Measurements from ENCODE around the gene TPCN1.

Gene TPCN1

DNA sequence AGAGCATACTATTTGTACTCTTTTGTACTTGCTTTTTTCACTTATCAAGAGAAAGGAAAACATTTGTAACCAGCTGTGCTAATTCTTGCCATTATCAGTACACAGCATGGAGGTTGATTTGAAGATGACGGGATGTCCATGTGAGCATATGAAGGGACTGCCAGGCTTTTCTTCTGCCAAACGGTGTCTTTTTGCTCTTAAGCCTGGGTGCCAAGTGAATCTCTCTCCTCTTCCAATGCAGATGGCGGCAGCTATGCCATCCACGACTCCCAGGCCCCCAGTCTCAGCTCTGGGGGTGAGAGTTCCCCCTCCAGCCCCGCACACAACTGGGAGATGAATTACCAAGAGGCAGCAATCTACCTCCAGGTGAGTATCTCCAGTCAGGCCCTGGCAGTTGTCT is 38.9 kb downstream of the TPCN1 start:
- no peak overlapping the region for H3K9ac ChIP-seq (ENCODE audit: low read length)
- no peaks in the 10 kb centered on the region for H3K9me3 ChIP-seq (ENCODE audit: low read length)
- H3K27me3 ChIP-seq (ENCODE audit: control insufficient read depth in 1 of 2, insufficient read depth in 2 of 2, low read length in 2 of 2), result no peaks in the 10 kb centered on the region
- peaks cover 6% of the 10 kb centered on the region for H3K36me3 ChIP-seq (ENCODE audit: insufficient read depth, low read length)
- H3K4me3 ChIP-seq (ENCODE audit: low read depth in 1 of 2, low read length in 2 of 2), result no peak overlapping the region
- no peak overlapping the region for H3K27ac ChIP-seq (ENCODE audit: low read depth, low read length)
- H3K4me1 ChIP-seq (ENCODE audit: insufficient read depth, low read length), result peaks cover 18% of the 10 kb centered on the region

DNA sequence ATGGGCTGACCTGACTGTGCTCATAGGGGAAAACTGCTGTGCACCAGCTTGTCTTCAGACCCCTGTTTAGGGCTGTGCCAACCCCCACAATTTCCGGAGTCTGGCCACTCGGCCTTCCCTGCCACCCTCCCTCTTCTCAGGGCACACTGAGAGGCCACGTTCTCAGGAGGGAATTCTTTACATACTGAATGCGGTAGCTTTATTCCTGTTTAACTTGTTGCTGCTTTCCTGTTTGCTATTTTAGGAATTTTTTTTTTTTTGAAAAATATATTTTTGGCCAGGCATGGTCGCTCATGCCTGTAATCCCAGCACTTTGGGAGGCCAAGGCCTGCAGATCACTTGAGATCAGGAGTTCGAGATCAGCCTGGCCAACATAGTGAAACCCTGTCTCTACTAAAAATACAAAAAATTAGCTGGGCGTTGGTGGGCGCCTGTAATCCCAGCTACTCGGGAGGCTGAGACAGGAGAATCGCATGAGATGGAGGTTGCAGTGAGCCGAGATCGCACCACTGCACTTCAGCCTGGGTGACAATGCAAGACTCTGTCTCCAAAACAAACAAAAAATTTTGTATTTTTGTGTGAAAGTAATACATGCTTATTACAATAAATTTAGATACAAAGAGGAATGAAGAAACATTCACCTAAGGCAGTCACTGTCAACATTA is 39.5 kb downstream of the TPCN1 start:
- Histone ChIP-seq H3K9ac (ENCODE audit: low read length) (no peak overlapping the region), H3K4me1 (ENCODE audit: insufficient read depth, low read length) (peaks cover 18% of the 10 kb centered on the region), H3K9me3 (ENCODE audit: low read length) (no peaks in the 10 kb centered on the region)

DNA sequence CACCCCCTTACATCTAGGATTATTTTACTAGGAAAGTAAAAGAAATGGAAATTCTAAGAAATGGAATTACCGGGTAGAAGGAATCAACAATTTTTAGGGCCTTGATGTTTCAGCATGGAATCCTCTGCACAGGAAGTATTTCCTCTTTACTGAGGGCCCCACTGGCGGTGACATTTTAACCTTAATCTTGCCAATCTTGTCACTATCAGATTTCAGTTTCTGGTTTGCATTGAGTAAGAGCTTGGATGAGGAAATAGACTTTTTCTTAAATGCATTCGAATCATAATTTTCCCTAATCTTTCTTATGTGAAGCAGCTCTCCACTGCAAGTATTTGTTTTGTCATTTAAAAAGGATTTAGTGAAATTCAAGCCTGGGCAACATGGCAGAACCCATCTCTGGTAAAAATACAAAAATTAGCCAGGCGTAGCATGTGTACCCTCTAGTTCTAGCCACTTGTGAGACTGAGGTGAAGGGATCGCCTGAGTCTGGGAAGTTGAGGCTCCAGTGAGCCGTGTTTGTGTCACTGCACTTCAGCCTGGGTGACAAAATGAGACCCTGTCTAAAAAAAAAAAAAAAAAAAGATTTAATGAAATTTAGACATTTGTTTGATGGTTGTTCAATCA is 40.7 kb downstream of the TPCN1 start:
- Histone ChIP-seq H3K4me1 (ENCODE audit: insufficient read depth, low read length) (peaks cover 18% of the 10 kb centered on the region), H3K9me3 (ENCODE audit: low read length) (no peaks in the 10 kb centered on the region), H3K27ac (ENCODE audit: low read depth, low read length) (no peak overlapping the region), H3K36me3 (ENCODE audit: insufficient read depth, low read length) (peaks cover 14% of the 10 kb centered on the region), H3K27me3 (ENCODE audit: control insufficient read depth in 1 of 2, insufficient read depth in 2 of 2, low read length in 2 of 2) (no peaks in the 10 kb centered on the region), H3K9ac (ENCODE audit: low read length) (no peak overlapping the region), H3K4me3 (ENCODE audit: low read depth in 1 of 2, low read length in 2 of 2) (no peak overlapping the region)

More for the DNA sequence above, 39.5 kb downstream of the TPCN1 start:
- Histone ChIP-seq H3K36me3 (ENCODE audit: insufficient read depth, low read length) (peaks cover 6% of the 10 kb centered on the region), H3K4me3 (ENCODE audit: low read depth in 1 of 2, low read length in 2 of 2) (no peak overlapping the region), H3K27me3 (ENCODE audit: control insufficient read depth in 1 of 2, insufficient read depth in 2 of 2, low read length in 2 of 2) (no peaks in the 10 kb centered on the region), H3K27ac (ENCODE audit: low read depth, low read length) (no peak overlapping the region)

DNA sequence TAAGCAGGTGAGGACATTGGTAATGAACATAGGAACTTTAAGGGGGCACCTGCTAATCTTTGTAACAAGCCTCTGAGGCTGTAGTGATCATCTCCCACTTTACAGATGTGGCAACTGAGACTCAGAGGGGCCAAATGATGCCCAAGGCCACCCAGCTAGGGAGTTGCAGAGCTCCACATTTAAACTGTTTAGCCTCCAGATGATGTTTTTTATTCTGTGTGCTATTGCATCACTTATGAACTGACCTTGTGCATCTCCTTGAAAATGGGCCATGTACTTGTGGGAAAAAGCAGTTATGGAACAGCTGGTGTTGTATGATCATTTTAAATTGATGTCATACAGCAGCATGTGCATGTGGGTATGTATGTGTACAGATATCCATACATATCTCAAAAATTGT is 41.4 kb downstream of the TPCN1 start:
- Histone ChIP-seq H3K27ac (ENCODE audit: low read depth, low read length) (no peak overlapping the region), H3K4me1 (ENCODE audit: insufficient read depth, low read length) (peaks cover 18% of the 10 kb centered on the region), H3K9ac (ENCODE audit: low read length) (no peak overlapping the region)

DNA sequence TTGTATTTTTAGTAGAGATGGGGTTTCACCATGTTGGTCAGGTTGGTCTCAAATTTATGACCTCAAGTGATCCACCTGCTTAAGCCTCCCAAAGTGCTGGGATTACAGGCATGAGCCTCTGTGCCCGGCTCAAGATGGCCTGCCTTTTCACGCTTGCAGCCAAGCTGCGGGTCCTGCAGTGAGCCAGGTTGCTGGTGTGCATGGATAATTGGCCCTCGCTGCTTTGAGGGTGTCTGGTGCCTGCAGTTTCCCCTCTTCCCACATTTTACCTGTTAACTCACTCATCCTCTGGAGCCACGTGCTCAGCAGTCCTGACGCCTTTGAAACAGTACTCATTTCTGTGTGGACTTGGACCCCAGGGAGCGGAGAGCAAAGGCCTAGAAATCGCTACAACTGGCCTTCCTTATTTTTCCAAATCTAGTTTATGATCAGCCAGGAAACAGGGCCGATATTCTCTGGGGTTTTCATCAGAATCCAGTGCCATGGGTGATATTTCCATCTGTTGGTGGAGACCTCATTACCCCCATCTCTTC is 42.2 kb downstream of the TPCN1 start:
- peaks cover 16% of the 10 kb centered on the region for H3K4me1 ChIP-seq (ENCODE audit: insufficient read depth, low read length)
- H3K36me3 ChIP-seq (ENCODE audit: insufficient read depth, low read length), result peaks cover 30% of the 10 kb centered on the region
- H3K9ac ChIP-seq (ENCODE audit: low read length), result no peak overlapping the region
- no peaks in the 10 kb centered on the region for H3K27me3 ChIP-seq (ENCODE audit: control insufficient read depth in 1 of 2, insufficient read depth in 2 of 2, low read length in 2 of 2)
- H3K9me3 ChIP-seq (ENCODE audit: low read length), result no peaks in the 10 kb centered on the region
- no peak overlapping the region for H3K4me3 ChIP-seq (ENCODE audit: low read depth in 1 of 2, low read length in 2 of 2)
- no peak overlapping the region for H3K27ac ChIP-seq (ENCODE audit: low read depth, low read length)

More for the DNA sequence above, 41.4 kb downstream of the TPCN1 start:
- Histone ChIP-seq H3K36me3 (ENCODE audit: insufficient read depth, low read length) (peaks cover 22% of the 10 kb centered on the region), H3K9me3 (ENCODE audit: low read length) (no peaks in the 10 kb centered on the region), H3K4me3 (ENCODE audit: low read depth in 1 of 2, low read length in 2 of 2) (no peak overlapping the region), H3K27me3 (ENCODE audit: control insufficient read depth in 1 of 2, insufficient read depth in 2 of 2, low read length in 2 of 2) (no peaks in the 10 kb centered on the region)

DNA sequence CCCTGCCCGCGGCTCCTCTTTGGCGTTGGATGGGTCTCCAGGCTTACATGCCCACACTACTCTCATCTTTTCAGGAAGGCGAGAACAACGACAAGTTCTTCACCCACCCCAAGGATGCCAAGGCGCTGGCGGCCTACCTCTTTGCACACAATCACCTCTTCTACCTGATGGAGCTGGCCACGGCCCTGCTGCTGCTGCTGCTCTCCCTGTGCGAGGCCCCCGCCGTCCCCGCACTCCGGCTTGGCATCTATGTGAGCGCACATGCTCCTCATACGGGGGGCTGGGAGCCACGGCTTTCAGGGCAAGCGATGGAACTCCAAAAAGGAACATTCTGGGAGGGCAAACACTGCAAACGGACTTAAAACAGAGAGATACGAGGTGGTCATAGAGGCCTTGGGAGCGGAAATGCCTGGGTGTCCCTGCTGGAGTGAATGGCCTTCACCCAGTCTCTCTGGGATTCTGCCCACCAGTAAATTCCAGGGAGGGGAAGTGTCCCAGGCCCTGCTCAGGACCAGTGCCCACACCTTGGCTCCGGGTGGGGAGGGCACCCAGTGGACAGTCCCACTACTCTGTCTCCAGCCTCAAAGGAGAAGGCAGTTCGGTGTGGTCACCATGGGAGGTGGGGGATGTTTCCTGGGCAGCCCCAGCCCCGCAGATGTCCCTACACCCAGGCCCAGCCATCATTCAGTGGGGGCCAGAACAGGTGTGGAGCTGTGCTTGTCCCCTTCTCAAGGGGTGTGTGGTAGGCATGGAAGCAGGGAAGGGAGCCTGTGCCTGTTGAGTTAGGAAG is 45.0 kb downstream of the TPCN1 start:
- H3K36me3 ChIP-seq (ENCODE audit: insufficient read depth, low read length), result peaks cover 41% of the 10 kb centered on the region
- H3K9ac ChIP-seq (ENCODE audit: low read length), result no peak overlapping the region
- H3K27me3 ChIP-seq (ENCODE audit: control insufficient read depth in 1 of 2, insufficient read depth in 2 of 2, low read length in 2 of 2), result no peaks in the 10 kb centered on the region
- H3K4me1 ChIP-seq (ENCODE audit: insufficient read depth, low read length), result peaks cover 6% of the 10 kb centered on the region
- no peak overlapping the region for H3K4me3 ChIP-seq (ENCODE audit: low read depth in 1 of 2, low read length in 2 of 2)
- no peaks in the 10 kb centered on the region for H3K9me3 ChIP-seq (ENCODE audit: low read length)
- H3K27ac ChIP-seq (ENCODE audit: low read depth, low read length), result no peak overlapping the region

DNA sequence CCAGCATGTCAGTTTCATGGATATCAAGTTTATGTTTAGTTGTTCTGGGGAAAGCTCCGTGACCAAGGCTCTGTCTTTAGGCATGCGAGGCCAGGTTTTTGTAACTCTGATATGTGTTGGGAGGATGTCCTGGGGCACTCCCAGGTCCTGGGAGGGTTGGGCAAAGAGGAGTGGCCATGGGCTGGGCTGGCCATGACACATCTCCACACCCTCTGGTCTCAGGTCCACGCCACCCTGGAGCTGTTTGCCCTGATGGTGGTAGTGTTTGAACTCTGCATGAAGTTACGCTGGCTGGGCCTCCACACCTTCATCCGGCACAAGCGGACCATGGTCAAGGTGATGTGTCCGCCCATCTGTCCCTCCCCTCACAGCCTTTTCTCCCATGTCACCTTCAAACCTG is 46.4 kb downstream of the TPCN1 start:
- Histone ChIP-seq H3K4me3 (ENCODE audit: low read depth in 1 of 2, low read length in 2 of 2) (no peak overlapping the region), H3K27me3 (ENCODE audit: control insufficient read depth in 1 of 2, insufficient read depth in 2 of 2, low read length in 2 of 2) (no peaks in the 10 kb centered on the region), H3K27ac (ENCODE audit: low read depth, low read length) (no peak overlapping the region), H3K9me3 (ENCODE audit: low read length) (no peaks in the 10 kb centered on the region), H3K36me3 (ENCODE audit: insufficient read depth, low read length) (peaks cover 42% of the 10 kb centered on the region), H3K4me1 (ENCODE audit: insufficient read depth, low read length) (peaks cover 11% of the 10 kb centered on the region), H3K9ac (ENCODE audit: low read length) (no peak overlapping the region)

DNA sequence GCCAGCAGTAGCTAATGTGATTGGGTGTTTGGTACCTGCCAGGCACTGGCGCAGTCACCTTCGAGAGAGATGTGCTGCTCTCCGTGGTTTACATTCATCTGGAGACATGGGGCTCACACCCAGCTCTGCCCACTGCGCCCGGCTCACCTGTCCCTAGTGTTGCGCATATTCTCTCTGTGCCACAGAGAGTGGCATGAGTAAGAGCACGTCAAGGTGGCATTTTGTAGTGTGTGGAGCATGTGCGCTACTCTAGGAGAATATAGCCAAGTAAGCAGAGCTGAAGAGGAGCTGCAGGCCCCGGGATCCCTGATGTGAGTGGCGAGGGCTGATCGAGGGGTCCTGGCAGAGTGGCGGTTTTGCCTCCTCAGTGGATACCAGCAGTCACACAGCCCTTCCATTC is 46.9 kb downstream of the TPCN1 start:
- Histone ChIP-seq H3K9me3 (ENCODE audit: low read length) (no peaks in the 10 kb centered on the region), H3K4me3 (ENCODE audit: low read depth in 1 of 2, low read length in 2 of 2) (no peak overlapping the region), H3K36me3 (ENCODE audit: insufficient read depth, low read length) (peaks cover 46% of the 10 kb centered on the region), H3K4me1 (ENCODE audit: insufficient read depth, low read length) (peaks cover 15% of the 10 kb centered on the region), H3K9ac (ENCODE audit: low read length) (no peak overlapping the region), H3K27ac (ENCODE audit: low read depth, low read length) (no peak overlapping the region), H3K27me3 (ENCODE audit: control insufficient read depth in 1 of 2, insufficient read depth in 2 of 2, low read length in 2 of 2) (no peaks in the 10 kb centered on the region)

DNA sequence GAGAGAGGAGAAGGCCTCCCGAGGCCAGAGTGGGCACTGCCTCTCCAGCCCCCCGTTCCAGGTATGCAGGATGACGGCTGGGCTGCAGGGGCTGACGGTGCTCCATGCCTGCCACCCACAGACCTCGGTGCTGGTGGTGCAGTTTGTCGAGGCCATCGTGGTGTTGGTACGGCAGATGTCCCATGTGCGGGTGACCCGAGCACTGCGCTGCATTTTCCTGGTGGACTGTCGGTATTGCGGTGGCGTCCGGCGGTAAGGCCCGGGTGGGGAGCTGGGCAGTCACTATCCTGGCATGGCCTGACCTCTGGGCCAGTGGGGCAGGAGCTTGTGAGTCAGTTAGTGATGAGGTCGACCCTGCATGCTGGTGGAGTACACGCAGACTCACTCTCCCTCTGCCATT is 47.4 kb downstream of the TPCN1 start:
- peaks cover 15% of the 10 kb centered on the region for H3K4me1 ChIP-seq (ENCODE audit: insufficient read depth, low read length)
- peaks cover 44% of the 10 kb centered on the region for H3K36me3 ChIP-seq (ENCODE audit: insufficient read depth, low read length)
- H3K27ac ChIP-seq (ENCODE audit: low read depth, low read length), result no peak overlapping the region
- H3K9me3 ChIP-seq (ENCODE audit: low read length), result no peaks in the 10 kb centered on the region
- no peaks in the 10 kb centered on the region for H3K27me3 ChIP-seq (ENCODE audit: control insufficient read depth in 1 of 2, insufficient read depth in 2 of 2, low read length in 2 of 2)
- H3K9ac ChIP-seq (ENCODE audit: low read length), result no peak overlapping the region
- H3K4me3 ChIP-seq (ENCODE audit: low read depth in 1 of 2, low read length in 2 of 2), result no peak overlapping the region

DNA sequence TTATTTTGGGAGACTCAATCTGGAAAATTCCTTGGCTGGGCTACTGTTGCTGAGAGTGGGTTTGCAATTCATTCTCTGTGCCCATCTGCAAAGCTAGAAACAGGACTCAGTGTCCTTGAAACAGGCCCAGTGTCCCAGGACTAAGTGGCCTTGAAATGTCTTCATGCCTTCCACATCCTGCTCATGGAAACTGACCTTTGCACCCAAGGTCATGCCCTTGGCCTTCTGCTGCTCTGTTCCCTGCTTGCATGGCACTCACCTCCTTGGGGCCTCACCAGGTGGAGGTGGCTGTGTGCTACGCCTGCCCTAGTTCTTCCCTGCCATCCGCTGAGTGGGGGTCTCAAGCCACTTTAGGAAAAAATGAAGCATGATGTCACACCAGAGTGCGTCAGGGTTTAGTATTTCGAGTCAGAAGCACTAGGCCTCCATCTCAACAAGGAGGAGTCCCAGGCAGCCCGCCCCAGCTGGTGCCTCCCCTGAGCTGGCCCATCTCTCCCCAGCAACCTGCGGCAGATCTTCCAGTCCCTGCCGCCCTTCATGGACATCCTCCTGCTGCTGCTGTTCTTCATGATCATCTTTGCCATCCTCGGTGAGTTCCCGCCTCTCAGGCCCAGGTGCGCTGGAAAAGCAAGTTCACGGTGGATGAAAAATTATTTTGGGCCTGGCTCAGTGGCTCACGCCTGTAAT is 48.1 kb downstream of the TPCN1 start:
- no peak overlapping the region for H3K27ac ChIP-seq (ENCODE audit: low read depth, low read length)
- peaks cover 48% of the 10 kb centered on the region for H3K36me3 ChIP-seq (ENCODE audit: insufficient read depth, low read length)
- no peak overlapping the region for H3K4me3 ChIP-seq (ENCODE audit: low read depth in 1 of 2, low read length in 2 of 2)
- peaks cover 15% of the 10 kb centered on the region for H3K4me1 ChIP-seq (ENCODE audit: insufficient read depth, low read length)
- H3K27me3 ChIP-seq (ENCODE audit: control insufficient read depth in 1 of 2, insufficient read depth in 2 of 2, low read length in 2 of 2), result no peaks in the 10 kb centered on the region
- no peaks in the 10 kb centered on the region for H3K9me3 ChIP-seq (ENCODE audit: low read length)
- H3K9ac ChIP-seq (ENCODE audit: low read length), result no peak overlapping the region

DNA sequence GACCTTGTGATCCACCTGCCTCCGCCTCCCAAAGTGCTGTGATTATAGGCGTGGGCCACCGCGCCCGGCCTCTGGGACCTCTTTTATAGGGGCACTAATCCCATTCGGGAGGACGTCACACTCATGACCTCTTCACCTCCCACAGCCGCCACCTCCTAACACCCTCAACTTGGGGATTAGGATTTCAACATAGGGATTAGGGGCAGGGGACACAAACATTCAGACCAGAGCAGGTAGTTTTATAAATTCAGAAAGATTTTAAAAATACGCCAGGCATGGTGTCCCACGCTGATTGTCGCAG is 49.4 kb downstream of the TPCN1 start:
- Histone ChIP-seq H3K9ac (ENCODE audit: low read length) (no peak overlapping the region), H3K9me3 (ENCODE audit: low read length) (no peaks in the 10 kb centered on the region), H3K27ac (ENCODE audit: low read depth, low read length) (no peak overlapping the region), H3K4me3 (ENCODE audit: low read depth in 1 of 2, low read length in 2 of 2) (no peak overlapping the region), H3K27me3 (ENCODE audit: control insufficient read depth in 1 of 2, insufficient read depth in 2 of 2, low read length in 2 of 2) (no peaks in the 10 kb centered on the region), H3K36me3 (ENCODE audit: insufficient read depth, low read length) (peaks cover 55% of the 10 kb centered on the region), H3K4me1 (ENCODE audit: insufficient read depth, low read length) (peaks cover 15% of the 10 kb centered on the region)

All from muscle layer of colon (tissue), 2 donors.